ENCODE results near the gene KDM4E.

- TF ChIP-seq, protein P1, sequence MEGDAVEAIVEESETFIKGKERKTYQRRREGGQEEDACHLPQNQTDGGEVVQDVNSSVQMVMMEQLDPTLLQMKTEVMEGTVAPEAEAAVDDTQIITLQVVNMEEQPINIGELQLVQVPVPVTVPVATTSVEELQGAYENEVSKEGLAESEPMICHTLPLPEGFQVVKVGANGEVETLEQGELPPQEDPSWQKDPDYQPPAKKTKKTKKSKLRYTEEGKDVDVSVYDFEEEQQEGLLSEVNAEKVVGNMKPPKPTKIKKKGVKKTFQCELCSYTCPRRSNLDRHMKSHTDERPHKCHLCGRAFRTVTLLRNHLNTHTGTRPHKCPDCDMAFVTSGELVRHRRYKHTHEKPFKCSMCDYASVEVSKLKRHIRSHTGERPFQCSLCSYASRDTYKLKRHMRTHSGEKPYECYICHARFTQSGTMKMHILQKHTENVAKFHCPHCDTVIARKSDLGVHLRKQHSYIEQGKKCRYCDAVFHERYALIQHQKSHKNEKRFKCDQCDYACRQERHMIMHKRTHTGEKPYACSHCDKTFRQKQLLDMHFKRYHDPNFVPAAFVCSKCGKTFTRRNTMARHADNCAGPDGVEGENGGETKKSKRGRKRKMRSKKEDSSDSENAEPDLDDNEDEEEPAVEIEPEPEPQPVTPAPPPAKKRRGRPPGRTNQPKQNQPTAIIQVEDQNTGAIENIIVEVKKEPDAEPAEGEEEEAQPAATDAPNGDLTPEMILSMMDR (IDR thresholded peaks at IDR 0.05) = no peak
- no peak for TF ChIP-seq POLR2A (IDR thresholded peaks at IDR 0.05)
These were observed at the start of gene KDM4E for GRCh38 chr11:95024958-95025357.

Measured in body of pancreas (tissue), 4 donors.